ENCODE measurements around the gene WWOX. TPM values are rescaled to one million over a fixed set of nuclear protein-coding genes. Genes with fewer than 3 reads are reported as not detected.

The WWOX gene
- total and polyA plus RNA-seq, 4 donors: 5.4 to 61.5 (median 18.4) TPM

DNA sequence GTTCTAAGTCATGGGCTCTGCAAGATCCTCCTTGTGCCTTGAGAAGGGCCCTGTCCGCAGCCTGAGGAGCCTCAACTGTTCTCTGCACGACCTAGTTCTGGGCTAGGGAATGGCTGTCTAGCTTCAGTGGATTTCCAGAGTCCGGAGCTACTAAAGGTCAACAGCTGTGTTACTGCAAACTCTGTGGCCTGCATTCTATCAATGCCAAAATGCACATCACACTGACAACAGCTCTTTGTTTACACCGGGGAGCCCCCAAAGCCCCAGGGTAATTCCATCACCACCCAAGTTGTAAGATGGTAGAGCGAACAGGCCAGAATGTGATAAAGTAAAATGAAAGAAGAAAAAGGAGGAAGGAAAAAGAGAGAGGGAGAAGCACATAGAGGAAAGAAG lies 890.9 kb downstream of the WWOX start:
- Histone ChIP-seq H3K36me3 (ENCODE audit: control insufficient read depth in 4 of 4, insufficient read depth in 4 of 4, low read length in 4 of 4) (no peaks in the 10 kb centered on the region), H3K9ac (ENCODE audit: insufficient read depth in 1 of 2, low read length in 2 of 2) (no peak overlapping the region), H3K9me3 (ENCODE audit: control insufficient read depth in 4 of 4, insufficient read depth in 3 of 4, low read length in 3 of 4) (no peaks in the 10 kb centered on the region), H3K4me3 (no peak overlapping the region), H3K27me3 (ENCODE audit: control insufficient read depth in 3 of 3, insufficient read depth in 3 of 3, low read length in 2 of 3) (peaks cover 0 to 3% (median 0%) of the 10 kb centered on the region in 3 donors), H3K4me1 (ENCODE audit: control insufficient read depth in 5 of 5, insufficient read depth in 5 of 5, low read length in 5 of 5) (peaks cover 0 to 22% (median 0%) of the 10 kb centered on the region in 5 donors), H3K27ac (ENCODE audit: low read depth in 1 of 2, low read length in 1 of 2) (no peak overlapping the region)
- 74 to 83% methylated on average over 5 of the region's 5 CpGs for WGBS, 2 donors
- TF ChIP-seq, protein P1, sequence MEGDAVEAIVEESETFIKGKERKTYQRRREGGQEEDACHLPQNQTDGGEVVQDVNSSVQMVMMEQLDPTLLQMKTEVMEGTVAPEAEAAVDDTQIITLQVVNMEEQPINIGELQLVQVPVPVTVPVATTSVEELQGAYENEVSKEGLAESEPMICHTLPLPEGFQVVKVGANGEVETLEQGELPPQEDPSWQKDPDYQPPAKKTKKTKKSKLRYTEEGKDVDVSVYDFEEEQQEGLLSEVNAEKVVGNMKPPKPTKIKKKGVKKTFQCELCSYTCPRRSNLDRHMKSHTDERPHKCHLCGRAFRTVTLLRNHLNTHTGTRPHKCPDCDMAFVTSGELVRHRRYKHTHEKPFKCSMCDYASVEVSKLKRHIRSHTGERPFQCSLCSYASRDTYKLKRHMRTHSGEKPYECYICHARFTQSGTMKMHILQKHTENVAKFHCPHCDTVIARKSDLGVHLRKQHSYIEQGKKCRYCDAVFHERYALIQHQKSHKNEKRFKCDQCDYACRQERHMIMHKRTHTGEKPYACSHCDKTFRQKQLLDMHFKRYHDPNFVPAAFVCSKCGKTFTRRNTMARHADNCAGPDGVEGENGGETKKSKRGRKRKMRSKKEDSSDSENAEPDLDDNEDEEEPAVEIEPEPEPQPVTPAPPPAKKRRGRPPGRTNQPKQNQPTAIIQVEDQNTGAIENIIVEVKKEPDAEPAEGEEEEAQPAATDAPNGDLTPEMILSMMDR (IDR thresholded peaks at IDR 0.05; ENCODE audit: control extremely low read depth, extremely low read depth): no peak
- DNase-seq (no peak), ATAC-seq (ENCODE audit: insufficient read depth, low FRiP score) (no peak)

DNA sequence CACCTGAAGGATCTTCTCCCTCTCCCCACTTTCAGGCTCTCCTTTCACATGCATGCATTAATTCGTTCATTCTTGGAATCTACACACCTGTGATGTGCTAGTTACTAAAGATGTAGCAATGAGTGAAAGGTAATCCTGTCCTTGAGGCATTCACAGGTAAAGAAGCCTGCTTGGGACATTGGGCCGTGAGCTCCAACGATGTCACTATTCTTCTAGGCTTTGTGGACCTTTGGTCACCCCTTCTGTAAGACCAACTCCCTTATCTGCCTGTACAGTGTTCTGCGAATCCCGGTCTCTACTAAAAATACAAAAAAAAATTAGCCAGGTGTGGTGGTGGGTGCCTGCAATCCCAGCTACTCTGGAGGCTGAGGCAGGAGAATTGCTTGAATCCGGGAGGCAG lies 892.5 kb downstream of the WWOX start:
- Histone ChIP-seq H3K9me3 (ENCODE audit: control insufficient read depth in 4 of 4, insufficient read depth in 3 of 4, low read length in 3 of 4) (no peaks in the 10 kb centered on the region), H3K9ac (ENCODE audit: insufficient read depth in 1 of 2, low read length in 2 of 2) (no peak overlapping the region), H3K27ac (ENCODE audit: low read depth in 1 of 2, low read length in 1 of 2) (no peak overlapping the region), H3K36me3 (ENCODE audit: control insufficient read depth in 4 of 4, insufficient read depth in 4 of 4, low read length in 4 of 4) (no peaks in the 10 kb centered on the region), H3K4me3 (no peak overlapping the region), H3K27me3 (ENCODE audit: control insufficient read depth in 3 of 3, insufficient read depth in 3 of 3, low read length in 2 of 3) (peaks cover 0 to 3% (median 0%) of the 10 kb centered on the region in 3 donors), H3K4me1 (ENCODE audit: control insufficient read depth in 5 of 5, insufficient read depth in 5 of 5, low read length in 5 of 5) (peaks cover 0 to 25% (median 0%) of the 10 kb centered on the region in 5 donors)
- DNase-seq (no peak), ATAC-seq (ENCODE audit: insufficient read depth, low FRiP score) (no peak)
- TF ChIP-seq, protein P1 (IDR thresholded peaks at IDR 0.05; ENCODE audit: control extremely low read depth, extremely low read depth): no peak
- WGBS, 2 donors: 80 to 81% methylated on average over 6 of the region's 6 CpGs

DNA sequence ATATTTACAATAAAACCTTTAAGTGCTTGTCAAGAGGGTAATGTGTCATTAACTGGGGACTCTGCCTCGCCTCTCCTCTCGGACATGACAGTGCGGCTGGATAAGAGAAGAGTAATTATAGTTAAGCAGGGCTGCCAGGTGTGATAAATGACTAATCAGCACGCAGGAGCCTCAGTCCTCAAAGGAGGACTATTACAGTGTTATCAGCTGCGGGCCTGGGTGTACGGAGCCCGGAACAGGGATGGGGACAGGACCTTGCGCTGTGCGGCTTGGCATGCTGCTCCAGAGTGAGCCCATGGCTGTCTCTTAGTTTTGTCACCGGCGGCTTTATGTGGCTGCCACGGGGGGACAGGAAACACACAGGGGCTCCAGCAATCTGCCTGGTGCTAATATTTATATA lies 893.9 kb downstream of the WWOX start:
- TF ChIP-seq, protein P1 (IDR thresholded peaks at IDR 0.05; ENCODE audit: control extremely low read depth, extremely low read depth): no peak
- 65 to 79% methylated on average over 12 of the region's 12 CpGs for WGBS, 2 donors
- no peak overlapping the region for H3K4me3 ChIP-seq
- H3K36me3 ChIP-seq (ENCODE audit: control insufficient read depth in 4 of 4, insufficient read depth in 4 of 4, low read length in 4 of 4): no peaks in the 10 kb centered on the region
- no peaks in the 10 kb centered on the region for H3K9me3 ChIP-seq (ENCODE audit: control insufficient read depth in 4 of 4, insufficient read depth in 3 of 4, low read length in 3 of 4)
- ATAC-seq (ENCODE audit: insufficient read depth, low FRiP score): no peak
- no peak overlapping the region for H3K27ac ChIP-seq (ENCODE audit: low read depth in 1 of 2, low read length in 1 of 2)
- H3K4me1 ChIP-seq (ENCODE audit: control insufficient read depth in 5 of 5, insufficient read depth in 5 of 5, low read length in 5 of 5): peaks cover 0 to 27% (median 0%) of the 10 kb centered on the region in 5 donors
- H3K27me3 ChIP-seq (ENCODE audit: control insufficient read depth in 3 of 3, insufficient read depth in 3 of 3, low read length in 2 of 3): peaks cover 0 to 3% (median 0%) of the 10 kb centered on the region in 3 donors
- H3K9ac ChIP-seq (ENCODE audit: insufficient read depth in 1 of 2, low read length in 2 of 2): no peak overlapping the region
- DNase-seq: no peak

DNA sequence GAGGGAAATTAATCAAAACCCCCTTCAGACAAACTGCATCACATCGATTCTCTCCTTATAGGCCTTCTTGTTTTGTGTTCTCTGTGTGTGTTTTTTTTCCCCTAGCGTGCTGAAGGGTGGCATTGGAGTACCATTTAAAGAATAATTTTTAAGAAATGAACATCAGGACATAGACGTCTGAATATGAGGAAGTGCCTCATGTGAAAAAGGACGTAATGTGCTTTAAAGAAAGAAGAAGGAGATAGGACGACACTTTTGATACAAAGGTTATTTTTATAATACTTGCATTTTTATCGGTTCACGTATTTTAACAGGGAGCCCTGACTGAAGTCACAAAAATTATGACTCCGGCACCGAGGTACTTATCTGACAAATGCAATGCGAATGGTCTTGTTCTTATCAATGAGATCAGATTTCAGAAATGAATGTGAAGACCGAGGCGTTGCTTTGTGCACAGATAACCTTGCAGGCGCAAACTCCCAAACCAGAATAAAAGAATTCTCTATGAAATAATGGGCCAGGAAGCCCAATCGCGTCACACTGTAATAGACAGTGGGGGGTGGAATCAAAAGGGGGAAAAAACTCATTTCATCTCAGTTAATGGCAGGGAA lies 894.8 kb downstream of the WWOX start:
- Histone ChIP-seq H3K4me3 (no peak overlapping the region), H3K9me3 (ENCODE audit: control insufficient read depth in 4 of 4, insufficient read depth in 3 of 4, low read length in 3 of 4) (no peaks in the 10 kb centered on the region), H3K4me1 (ENCODE audit: control insufficient read depth in 5 of 5, insufficient read depth in 5 of 5, low read length in 5 of 5) (peaks cover 0 to 27% (median 0%) of the 10 kb centered on the region in 5 donors), H3K36me3 (ENCODE audit: control insufficient read depth in 4 of 4, insufficient read depth in 4 of 4, low read length in 4 of 4) (no peaks in the 10 kb centered on the region), H3K27ac (ENCODE audit: low read depth in 1 of 2, low read length in 1 of 2) (no peak overlapping the region), H3K27me3 (ENCODE audit: control insufficient read depth in 3 of 3, insufficient read depth in 3 of 3, low read length in 2 of 3) (peaks cover 0 to 3% (median 0%) of the 10 kb centered on the region in 3 donors), H3K9ac (ENCODE audit: insufficient read depth in 1 of 2, low read length in 2 of 2) (no peak overlapping the region)
- no peak for DNase-seq
- TF ChIP-seq, protein P1 (IDR thresholded peaks at IDR 0.05; ENCODE audit: control extremely low read depth, extremely low read depth): no peak
- ATAC-seq (ENCODE audit: insufficient read depth, low FRiP score): no peak
- 77% methylated on average over 15 of the region's 15 CpGs for WGBS, 2 donors
